Lower lobe of right lung (tissue), 2 donors: ENCODE measurements around the gene MRPS23. TPM values are rescaled to one million over a fixed set of nuclear protein-coding genes. Genes with fewer than 3 reads are reported as not detected.

Experiments
- ATAC-seq, 2 donors: fragments of 200-7000 bp; cut with Tn5 transposase; one replicate each; pipeline ENCODE4 v1.9.1; 2020 to 2022; ENCODE audit warnings: mild to moderate bottlenecking in 2 of 2, moderate library complexity in 2 of 2
- DNase-seq: peaks from one replicate; pipeline ENCODE4 v3.0.0-alpha.2; 2020
- H3K27ac ChIP-seq: fragments of 200-600 bp; one replicate; pipeline ENCODE4 v1.8.0; 2022
- H3K27me3 ChIP-seq: fragments of 200-600 bp; one replicate; pipeline ENCODE4 v1.8.0; 2022; ENCODE audit warnings: low read depth
- H3K36me3 ChIP-seq: fragments of 200-600 bp; one replicate; pipeline ENCODE4 v1.8.0; 2022; ENCODE audit warnings: mild to moderate bottlenecking
- H3K4me1 ChIP-seq: fragments of 200-600 bp; one replicate; pipeline ENCODE4 v1.8.0; 2022
- H3K4me3 ChIP-seq: fragments of 200-600 bp; one replicate; pipeline ENCODE4 v1.8.0; 2022; ENCODE audit warnings: mild to moderate bottlenecking
- H3K9me3 ChIP-seq: fragments of 200-600 bp; one replicate; pipeline ENCODE4 v1.8.0; 2022
- intact Hi-C: fragments of 100-400 bp; cut with DNase I; formaldehyde crosslinking; loops from one replicate; pipeline ENCODE4 v1.11.0; 2022
- total RNA-seq: library from RNA; stranded (reverse); fragmentation: NEBNext Ultra II Directional; extraction: Animal tissue kit (Norgen Biotek cat#: 25700); gene quantifications from one replicate; pipeline ENCODE4 v1.2.1, GENCODE V29; 2021
- TF ChIP-seq, protein P1 (sequence below): fragments of 200-600 bp; IDR thresholded peaks from one replicate; pipeline ENCODE4 v1.8.0; 2022; ENCODE audit warnings: antibody characterized with exemption, mild to moderate bottlenecking
- donor health status: DM: no; HTN: yes; CAD: no; lungs with severe emphysema.

Gene MRPS23
- total RNA-seq, 1 donor from 2014 or later = 35.4 TPM

DNA sequence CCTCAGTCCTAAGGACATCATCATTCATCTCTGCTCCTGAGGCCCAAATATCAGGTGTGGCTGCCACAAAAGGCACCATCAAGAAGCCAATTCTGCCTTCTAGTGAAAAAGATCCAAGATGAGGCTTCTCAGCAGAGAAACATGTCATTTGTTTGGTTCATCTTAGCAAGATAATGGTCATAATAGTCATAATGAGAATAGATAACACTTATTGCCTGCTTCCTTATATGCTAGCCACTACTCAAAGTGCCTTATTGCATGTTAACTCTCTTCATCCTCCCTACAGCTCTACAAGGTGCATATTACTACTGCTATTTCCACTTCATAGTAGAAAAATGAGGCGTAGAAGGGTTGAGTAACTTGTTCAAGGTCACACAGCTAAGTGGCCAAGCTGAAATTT is 45.0 kb upstream of the MRPS23 start:
- H3K4me3 ChIP-seq = no peak overlapping the region
- intact Hi-C loops = loop anchor here (10.0 kb wide), 1 partner anchor 100 kb away; no protein-coding TSS in a partner anchor
- H3K27me3 ChIP-seq = no peaks in the 10 kb centered on the region
- DNase-seq (no peak), ATAC-seq (no peak)
- TF ChIP-seq, protein P1, sequence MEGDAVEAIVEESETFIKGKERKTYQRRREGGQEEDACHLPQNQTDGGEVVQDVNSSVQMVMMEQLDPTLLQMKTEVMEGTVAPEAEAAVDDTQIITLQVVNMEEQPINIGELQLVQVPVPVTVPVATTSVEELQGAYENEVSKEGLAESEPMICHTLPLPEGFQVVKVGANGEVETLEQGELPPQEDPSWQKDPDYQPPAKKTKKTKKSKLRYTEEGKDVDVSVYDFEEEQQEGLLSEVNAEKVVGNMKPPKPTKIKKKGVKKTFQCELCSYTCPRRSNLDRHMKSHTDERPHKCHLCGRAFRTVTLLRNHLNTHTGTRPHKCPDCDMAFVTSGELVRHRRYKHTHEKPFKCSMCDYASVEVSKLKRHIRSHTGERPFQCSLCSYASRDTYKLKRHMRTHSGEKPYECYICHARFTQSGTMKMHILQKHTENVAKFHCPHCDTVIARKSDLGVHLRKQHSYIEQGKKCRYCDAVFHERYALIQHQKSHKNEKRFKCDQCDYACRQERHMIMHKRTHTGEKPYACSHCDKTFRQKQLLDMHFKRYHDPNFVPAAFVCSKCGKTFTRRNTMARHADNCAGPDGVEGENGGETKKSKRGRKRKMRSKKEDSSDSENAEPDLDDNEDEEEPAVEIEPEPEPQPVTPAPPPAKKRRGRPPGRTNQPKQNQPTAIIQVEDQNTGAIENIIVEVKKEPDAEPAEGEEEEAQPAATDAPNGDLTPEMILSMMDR = no peak
- no peaks in the 10 kb centered on the region for H3K9me3 ChIP-seq
- peaks cover 84% of the 10 kb centered on the region for H3K4me1 ChIP-seq
- H3K27ac ChIP-seq = peak overlapping the region; percentile 95
- no peaks in the 10 kb centered on the region for H3K36me3 ChIP-seq

GRCh38 chr17:57892820-57893595 is 43.2 kb upstream of the MRPS23 start:
- Histone ChIP-seq H3K4me3 (peak overlapping the region; percentile 39), H3K4me1 (peaks cover 73% of the 10 kb centered on the region), H3K27ac (peak overlapping the region; percentile 95), H3K27me3 (no peaks in the 10 kb centered on the region), H3K36me3 (no peaks in the 10 kb centered on the region), H3K9me3 (no peaks in the 10 kb centered on the region)
- ATAC-seq = peak; percentile 94
- TF ChIP-seq, protein P1 = peak; percentile 24
- intact Hi-C loops = loop anchor here (10.0 kb wide), 1 partner anchor 102 kb away; no protein-coding TSS in a partner anchor
- peak; percentile 92 for DNase-seq

GRCh38 chr17:57892146-57892819 is 42.4 kb upstream of the MRPS23 start:
- Histone ChIP-seq H3K27me3 (no peaks in the 10 kb centered on the region), H3K27ac (peak overlapping the region; percentile 95), H3K36me3 (no peaks in the 10 kb centered on the region), H3K9me3 (no peaks in the 10 kb centered on the region), H3K4me3 (peak overlapping the region; percentile 39), H3K4me1 (peaks cover 68% of the 10 kb centered on the region)
- peak; percentile 77 to 90 for ATAC-seq
- TF ChIP-seq, protein P1 = peak; percentile 99
- DNase-seq = peak; percentile 92
- intact Hi-C loops = loop anchor here (10.0 kb wide), 1 partner anchor 103 kb away; no protein-coding TSS in a partner anchor

- Histone ChIP-seq H3K36me3 (no peaks in the 10 kb centered on the region), H3K27me3 (no peaks in the 10 kb centered on the region), H3K4me1 (peaks cover 65% of the 10 kb centered on the region), H3K9me3 (no peaks in the 10 kb centered on the region), H3K4me3 (no peak overlapping the region), H3K27ac (peak overlapping the region; percentile 95)
- TF ChIP-seq, protein P1 = no peak
- no peak for ATAC-seq
- intact Hi-C loops = loop anchor here (10.0 kb wide), 1 partner anchor 104 kb away; no protein-coding TSS in a partner anchor
- no peak for DNase-seq
Observed at GRCh38 chr17:57890857-57891232, 41.0 kb upstream of the MRPS23 start.

- H3K4me1 ChIP-seq = peaks cover 58% of the 10 kb centered on the region
Observed at GRCh38 chr17:57889892-57890856, 40.3 kb upstream of the MRPS23 start.

More at GRCh38 chr17:57889892-57890856, 40.3 kb upstream of the MRPS23 start:
- Histone ChIP-seq H3K4me3 (no peak overlapping the region), H3K27me3 (no peaks in the 10 kb centered on the region), H3K36me3 (peaks cover 2% of the 10 kb centered on the region), H3K9me3 (no peaks in the 10 kb centered on the region), H3K27ac (peak overlapping the region; percentile 95)
- TF ChIP-seq, protein P1 = no peak
- intact Hi-C loops = loop anchor here (10.0 kb wide), 1 partner anchor 105 kb away; no protein-coding TSS in a partner anchor
- ATAC-seq (peak; percentile 41 to 67), DNase-seq (peak; percentile 81)
